AG04450 (cell line): Measurements from ENCODE around the gene FBXL19. TPM values are rescaled to one million over a fixed set of nuclear protein-coding genes. Genes with fewer than 3 reads are reported as not detected.

ENCODE experiments used
- CTCF ChIA-PET: fragments of 300-600, 350-600 bp; formaldehyde crosslinking; extraction: SDS; loops from one replicate; lab custom pipeline; 2022; ENCODE audit warnings: antibody characterized with exemption, inconsistent platforms; lab: Charles Lee
- POLR2A ChIA-PET: fragments of 350-600 bp; formaldehyde crosslinking; extraction: SDS; loops from one replicate; lab custom pipeline; 2021; ENCODE audit warnings: antibody characterized with exemption, inconsistent platforms; lab: Yijun Ruan, JAX
- DNase-seq: peaks from one replicate; pipeline ENCODE4 v3.0.0-alpha.2; 2011; ENCODE audit warnings: low read depth, low spot score
- H3K27ac ChIP-seq: one replicate; pipeline ENCODE4 v1.5.1; 2012; ENCODE audit warnings: low read depth, low read length, control low read depth
- H3K27me3 ChIP-seq: one replicate; pipeline ENCODE4 v1.6.0; 2012; ENCODE audit warnings: low read length; ENCODE audit not compliant: control insufficient read depth, insufficient read depth
- H3K4me3 ChIP-seq: 2 replicates; pipeline ENCODE4 v1.5.1; 2011; ENCODE audit warnings: mild to moderate bottlenecking, low read depth, low read length, control low read depth
- H3K9me3 ChIP-seq: 2 replicates; pipeline ENCODE4 v1.5.1; 2012; ENCODE audit warnings: low read length; ENCODE audit not compliant: control insufficient read depth, insufficient read depth
- polyA plus RNA-seq: library from polyadenylated mRNA; depleted of rRNA; stranded (reverse); fragments of >200 nt; gene quantifications from 2 replicates; pipeline ENCODE4 v1.2.3, GENCODE V29; 2011
- TF ChIP-seq, protein P1 (sequence below): IDR thresholded peaks from 2 replicates; pipeline ENCODE4 v1.5.1; 2011; ENCODE audit warnings: low read depth, low read length, control low read depth, inconsistent platforms

FBXL19 gene
- polyA plus RNA-seq, 1 experiment = 7.1 TPM

DNA sequence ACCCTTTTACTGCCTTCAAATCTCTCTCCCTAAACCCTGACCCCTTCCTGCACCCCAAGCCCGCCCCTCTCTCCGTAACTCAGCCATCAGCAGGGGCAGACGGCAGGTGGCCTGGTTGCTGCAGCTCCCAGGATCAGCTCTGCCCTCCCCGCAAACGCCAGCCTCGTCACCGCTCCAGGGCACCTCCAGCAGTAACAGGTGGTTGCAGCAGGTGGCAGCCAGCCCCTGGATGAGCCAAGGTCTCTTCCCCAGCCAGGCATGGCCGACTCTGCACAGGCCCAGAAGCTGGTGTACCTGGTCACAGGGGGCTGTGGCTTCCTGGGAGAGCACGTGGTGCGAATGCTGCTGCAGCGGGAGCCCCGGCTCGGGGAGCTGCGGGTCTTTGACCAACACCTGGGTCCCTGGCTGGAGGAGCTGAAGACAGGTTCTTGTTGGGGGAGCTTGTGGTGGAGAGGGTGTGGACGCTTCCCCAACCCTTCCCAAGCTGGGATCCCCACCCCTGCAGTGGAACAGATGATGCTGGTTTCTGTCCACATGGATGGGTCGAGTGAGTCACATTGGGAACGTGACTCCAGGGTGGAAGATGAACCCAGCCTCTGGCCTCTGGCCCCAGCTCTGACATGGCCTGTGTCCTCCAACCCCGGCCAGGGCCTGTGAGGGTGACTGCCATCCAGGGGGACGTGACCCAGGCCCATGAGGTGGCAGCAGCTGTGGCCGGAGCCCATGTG is 62.2 kb downstream of the FBXL19 start:
- Histone ChIP-seq H3K9me3 (no peaks in the 10 kb centered on the region; the same call in 1 of the 2 replicates), H3K4me3 (peak overlapping the region; percentile 53), H3K27me3 (no peaks in the 10 kb centered on the region), H3K27ac (no peak overlapping the region)
- POLR2A ChIA-PET = interaction anchor here (0.6 to 2.0 kb wide), 6 partner anchors 88 to 460 kb away, joined by 3 to 11 read pairs (median 6); partner anchors contain the start of genes FUS, KAT8, ZNF646 and ZNF668
- CTCF ChIA-PET = interaction anchor here (0.5 to 4.4 kb wide), 14 partner anchors 8 to 887 kb away, joined by 3 to 32 read pairs (median 4); partner anchors contain the start of gene ZNF843
- no peak for DNase-seq
- TF ChIP-seq, protein P1, sequence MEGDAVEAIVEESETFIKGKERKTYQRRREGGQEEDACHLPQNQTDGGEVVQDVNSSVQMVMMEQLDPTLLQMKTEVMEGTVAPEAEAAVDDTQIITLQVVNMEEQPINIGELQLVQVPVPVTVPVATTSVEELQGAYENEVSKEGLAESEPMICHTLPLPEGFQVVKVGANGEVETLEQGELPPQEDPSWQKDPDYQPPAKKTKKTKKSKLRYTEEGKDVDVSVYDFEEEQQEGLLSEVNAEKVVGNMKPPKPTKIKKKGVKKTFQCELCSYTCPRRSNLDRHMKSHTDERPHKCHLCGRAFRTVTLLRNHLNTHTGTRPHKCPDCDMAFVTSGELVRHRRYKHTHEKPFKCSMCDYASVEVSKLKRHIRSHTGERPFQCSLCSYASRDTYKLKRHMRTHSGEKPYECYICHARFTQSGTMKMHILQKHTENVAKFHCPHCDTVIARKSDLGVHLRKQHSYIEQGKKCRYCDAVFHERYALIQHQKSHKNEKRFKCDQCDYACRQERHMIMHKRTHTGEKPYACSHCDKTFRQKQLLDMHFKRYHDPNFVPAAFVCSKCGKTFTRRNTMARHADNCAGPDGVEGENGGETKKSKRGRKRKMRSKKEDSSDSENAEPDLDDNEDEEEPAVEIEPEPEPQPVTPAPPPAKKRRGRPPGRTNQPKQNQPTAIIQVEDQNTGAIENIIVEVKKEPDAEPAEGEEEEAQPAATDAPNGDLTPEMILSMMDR = no peak

DNA sequence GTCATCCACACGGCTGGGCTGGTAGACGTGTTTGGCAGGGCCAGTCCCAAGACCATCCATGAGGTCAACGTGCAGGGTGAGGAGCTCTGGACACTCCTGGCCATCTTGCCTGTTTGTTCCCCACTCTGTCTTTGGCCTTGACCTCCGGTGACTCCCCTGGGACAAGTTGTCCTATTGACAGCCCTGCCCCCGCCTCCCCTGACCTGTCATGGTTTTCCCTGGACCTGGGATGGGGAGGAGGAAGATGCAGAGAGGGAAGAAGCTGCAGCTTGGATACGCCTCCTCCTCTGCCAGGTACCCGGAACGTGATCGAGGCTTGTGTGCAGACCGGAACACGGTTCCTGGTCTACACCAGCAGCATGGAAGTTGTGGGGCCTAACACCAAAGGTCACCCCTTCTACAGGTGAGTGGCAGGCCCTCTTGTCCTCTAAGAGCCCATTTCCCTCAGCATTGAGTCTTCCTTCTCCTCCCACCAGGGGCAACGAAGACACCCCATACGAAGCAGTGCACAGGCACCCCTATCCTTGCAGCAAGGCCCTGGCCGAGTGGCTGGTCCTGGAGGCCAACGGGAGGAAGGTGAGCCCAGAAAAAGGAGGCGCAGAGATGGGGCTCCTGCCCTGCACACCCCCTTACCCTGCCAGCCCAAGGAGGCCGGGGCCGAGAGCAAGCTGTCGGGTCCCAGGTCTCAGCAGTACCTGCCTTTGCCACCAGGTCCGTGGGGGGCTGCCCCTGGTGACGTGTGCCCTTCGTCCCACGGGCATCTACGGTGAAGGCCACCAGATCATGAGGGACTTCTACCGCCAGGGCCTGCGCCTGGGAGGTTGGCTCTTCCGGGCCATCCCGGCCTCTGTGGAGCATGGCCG is 63.0 kb downstream of the FBXL19 start:
- Histone ChIP-seq H3K4me3 (no peak overlapping the region), H3K9me3 (no peaks in the 10 kb centered on the region; the same call in 1 of the 2 replicates), H3K27me3 (no peaks in the 10 kb centered on the region), H3K27ac (no peak overlapping the region)
- CTCF ChIA-PET = interaction anchor here (0.5 to 3.4 kb wide), 6 partner anchors 7 to 886 kb away, joined by 4 to 32 read pairs (median 8); no protein-coding TSS in a partner anchor
- no peak for DNase-seq
- POLR2A ChIA-PET = interaction anchor here (0.6 to 2.0 kb wide), 5 partner anchors 88 to 459 kb away, joined by 4 to 11 read pairs (median 6); partner anchors contain the start of genes FUS, KAT8, ZNF646 and ZNF668
- TF ChIP-seq, protein P1 = no peak

DNA sequence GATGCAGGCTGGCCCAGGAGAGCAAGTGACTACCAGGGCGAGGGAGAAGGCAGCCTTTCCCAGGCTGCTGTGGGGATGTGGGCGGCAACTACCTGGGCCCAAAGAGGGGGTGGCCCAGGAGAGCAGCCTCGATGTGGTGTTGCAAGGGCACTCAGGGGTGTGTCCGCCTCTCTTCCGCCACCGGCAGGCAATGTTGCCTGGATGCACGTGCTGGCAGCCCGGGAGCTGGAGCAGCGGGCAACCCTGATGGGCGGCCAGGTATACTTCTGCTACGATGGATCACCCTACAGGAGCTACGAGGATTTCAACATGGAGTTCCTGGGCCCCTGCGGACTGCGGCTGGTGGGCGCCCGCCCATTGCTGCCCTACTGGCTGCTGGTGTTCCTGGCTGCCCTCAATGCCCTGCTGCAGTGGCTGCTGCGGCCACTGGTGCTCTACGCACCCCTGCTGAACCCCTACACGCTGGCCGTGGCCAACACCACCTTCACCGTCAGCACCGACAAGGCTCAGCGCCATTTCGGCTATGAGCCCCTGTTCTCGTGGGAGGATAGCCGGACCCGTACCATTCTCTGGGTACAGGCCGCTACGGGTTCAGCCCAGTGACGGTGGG is 64.3 kb downstream of the FBXL19 start:
- ChIA-PET CTCF (no interaction called here), POLR2A (no interaction called here)
- Histone ChIP-seq H3K27me3 (no peaks in the 10 kb centered on the region), H3K27ac (no peak overlapping the region), H3K4me3 (no peak overlapping the region), H3K9me3 (no peaks in the 10 kb centered on the region; the same call in 1 of the 2 replicates)
- DNase-seq = no peak
- TF ChIP-seq, protein P1 = no peak

DNA sequence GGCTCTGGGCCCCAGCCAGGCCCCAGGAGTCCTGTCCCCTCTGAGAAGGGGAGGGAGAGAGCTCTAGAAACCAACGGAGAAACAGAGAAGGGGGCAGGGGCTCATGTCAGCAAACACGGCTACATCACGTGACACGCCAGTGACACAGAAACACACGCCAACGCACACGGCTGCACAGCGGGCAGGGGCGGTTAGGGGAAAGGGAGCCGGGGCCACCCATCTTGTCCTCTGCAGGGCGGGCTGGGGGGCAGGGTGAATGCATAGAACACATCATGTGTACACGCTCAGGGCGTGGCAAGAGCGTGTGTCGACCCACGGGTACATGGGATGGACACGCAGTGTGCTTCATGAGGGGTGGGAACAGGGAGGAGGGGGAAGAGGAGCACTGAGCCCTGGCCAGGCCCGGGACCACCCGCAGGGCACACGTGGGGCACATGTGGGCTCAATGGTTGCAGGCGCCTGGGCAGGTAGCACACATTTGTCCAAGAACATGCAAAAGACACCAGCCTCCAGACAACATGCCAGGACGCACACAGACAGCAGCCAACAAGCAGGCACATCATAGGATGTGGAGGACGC is 66.2 kb downstream of the FBXL19 start:
- Histone ChIP-seq H3K27me3 (no peaks in the 10 kb centered on the region), H3K9me3 (no peaks in the 10 kb centered on the region; the same call in 1 of the 2 replicates), H3K4me3 (no peak overlapping the region), H3K27ac (no peak overlapping the region)
- DNase-seq = no peak
- TF ChIP-seq, protein P1 = no peak
- POLR2A ChIA-PET = no interaction called here
- CTCF ChIA-PET = no interaction called here
